GM12878 (cell line): ENCODE measurements around the gene KIF25. TPM values are rescaled to one million over a fixed set of nuclear protein-coding genes. Genes with fewer than 3 reads are reported as not detected.

ENCODE experiments used
- ATAC-seq: fragments of 200-7000 bp; cut with Tn5 transposase; 3 replicates; pipeline ENCODE4 v1.9.1; 2020; ENCODE audit warnings: mild to moderate bottlenecking, moderate library complexity
- BruUV-seq: library from RNA; stranded (reverse); fragments of 400-500 nt; replicated peaks from 2 replicates; lab custom pipeline; 2021; lab: Mats Ljungman, UMichigan
- CTCF ChIA-PET: fragments of 300-600 bp; sonication (Branson Sonifier 250); formaldehyde crosslinking; extraction: SDS; loops from one replicate; lab custom pipeline; 2021; ENCODE audit warnings: inconsistent platforms; lab: Yijun Ruan, JAX
- POLR2A ChIA-PET: fragments of 350-600 bp; formaldehyde crosslinking; extraction: SDS; loops from one replicate; lab custom pipeline; 2021; ENCODE audit warnings: inconsistent platforms; lab: Charles Lee
- RAD21 ChIA-PET: fragments of 300-600 bp; sonication (Branson Sonifier 250); formaldehyde crosslinking; loops from one replicate; lab custom pipeline; 2023; ENCODE audit warnings: antibody characterized with exemption; ENCODE audit not compliant: unreplicated experiment; lab: Charles Lee
- SMC1A ChIA-PET: fragments of 300-600 bp; sonication (Branson Sonifier 250); formaldehyde crosslinking; loops from one replicate; lab custom pipeline; 2023; ENCODE audit not compliant: unreplicated experiment, uncharacterized antibody; lab: Charles Lee
- DNase-seq: peaks from one replicate; pipeline ENCODE4 v3.0.0-alpha.2; 2011; ENCODE audit warnings: low read depth, low spot score
- FAIRE-seq: peaks from 3 replicates; lab custom pipeline; 2011; peaks lifted over from hg19 to GRCh38; lab: Jason Lieb, UNC
- H2AFZ ChIP-seq: 2 replicates; pipeline ENCODE4 v1.6.0; 2011; ENCODE audit warnings: low read depth, low read length, control low read depth; ENCODE audit not compliant: control insufficient read depth
- H3K27ac ChIP-seq: 2 replicates; pipeline ENCODE4 v1.5.1; 2011; ENCODE audit warnings: control low read depth; ENCODE audit not compliant: control insufficient read depth, insufficient read depth
- H3K27me3 ChIP-seq, 2 experiments: replicated peaks in 1 of 2; 2 replicates each; pipeline versions ENCODE4 v1.6.0 to v1.6.1; 2011; ENCODE audit warnings: low read length in 1 of 2; ENCODE audit not compliant: control insufficient read depth in 2 of 2, insufficient read depth in 2 of 2
- H3K36me3 ChIP-seq, 2 experiments: 2 replicates each; pipeline ENCODE4 v1.5.1; 2011; ENCODE audit warnings: low read length in 1 of 2; ENCODE audit not compliant: control insufficient read depth in 2 of 2, insufficient read depth in 2 of 2
- H3K4me1 ChIP-seq: 2 replicates; pipeline ENCODE4 v1.6.1; 2011; ENCODE audit warnings: mild to moderate bottlenecking, low read length, moderate library complexity, mixed read lengths; ENCODE audit not compliant: control insufficient read depth, insufficient read depth
- H3K4me2 ChIP-seq: 2 replicates; pipeline ENCODE4 v1.6.0; 2011; ENCODE audit warnings: control low read depth; ENCODE audit not compliant: control insufficient read depth, insufficient read depth
- H3K4me3 ChIP-seq: fragments of 200-600 bp; sonication (generic); 2 replicates; pipeline ENCODE4 v1.5.1; 2016
- H3K79me2 ChIP-seq: 2 replicates; pipeline ENCODE4 v1.6.0; 2011; ENCODE audit warnings: low read length; ENCODE audit not compliant: control insufficient read depth, insufficient read depth
- H3K9ac ChIP-seq: 2 replicates; pipeline ENCODE4 v1.8.0; 2011; ENCODE audit warnings: low read length, control low read depth, mixed read lengths; ENCODE audit not compliant: control insufficient read depth, insufficient read depth
- H3K9me3 ChIP-seq: replicated peaks from 3 replicates; pipeline ENCODE4 v1.5.1; 2011; ENCODE audit warnings: mild to moderate bottlenecking, low read length; ENCODE audit not compliant: control insufficient read depth, insufficient read depth
- H4K20me1 ChIP-seq: 2 replicates; pipeline ENCODE4 v1.6.0; 2011; ENCODE audit not compliant: control insufficient read depth, insufficient read depth
- BACH1 ChIP-seq: fragments of 450-650 bp; IDR thresholded peaks from 2 replicates; pipeline ENCODE4 v1.6.1; 2017; ENCODE audit warnings: mild to moderate bottlenecking, borderline replicate concordance
- BRCA1 ChIP-seq: IDR thresholded peaks from 2 replicates; pipeline ENCODE4 v1.6.1; 2011; ENCODE audit warnings: low read depth, low read length, improper control_type of control experiment
- NKRF ChIP-seq: fragments of 450-650 bp; conservative IDR thresholded peaks from 2 replicates; pipeline ENCODE4 v1.6.1; 2017; ENCODE audit warnings: mild to moderate bottlenecking, moderate library complexity
- SMAD1 ChIP-seq: fragments of 450-650 bp; IDR thresholded peaks from 2 replicates; pipeline ENCODE4 v1.6.1; 2018; ENCODE audit warnings: mild to moderate bottlenecking, low read depth; ENCODE audit not compliant: partially characterized antibody
- SMARCA5 ChIP-seq: fragments of 450-650 bp; IDR thresholded peaks from 2 replicates; pipeline ENCODE4 v1.6.1; 2017; ENCODE audit warnings: mild to moderate bottlenecking
- SUPT20H ChIP-seq: IDR thresholded peaks from 2 replicates; pipeline ENCODE4 v1.6.1; 2011; ENCODE audit warnings: low read depth, mild to moderate bottlenecking, low read length, moderate library complexity, borderline replicate concordance; ENCODE audit not compliant: control insufficient read depth
- YY1 ChIP-seq: IDR thresholded peaks from 2 replicates; pipeline ENCODE4 v1.6.1; 2011; ENCODE audit warnings: low read depth, mild to moderate bottlenecking, low read length
- WGBS: methylation state at CpG from one replicate; pipeline ENCODE4 v1.1.6; 2016; ENCODE audit warnings: low lambda C conversion rate; ENCODE audit not compliant: insufficient replicate concordance, insufficient coverage; ENCODE audit errors: missing lambda C conversion rate; 5-methylcytosine and 5-hydroxymethylcytosine counted together
- in situ Hi-C: fragments of 300-500 bp; cut with MboI; formaldehyde crosslinking; loops from 9 replicates; pipeline ENCODE4 v1.14.3; 2018; ENCODE audit warnings: mixed read lengths
- intact Hi-C: fragments of 100-400 bp; cut with micrococcal nuclease; formaldehyde crosslinking; loops from one replicate; pipeline ENCODE4 v1.14.2; 2022; ENCODE audit not compliant: unreplicated experiment
- polyA plus RNA-seq, 11 experiments: library from polyadenylated mRNA; depleted of rRNA in 4 of 11; unstranded in 6 of 11; stranded (reverse) in 5 of 11; fragments of >200 nt; fragmentation: Nextera tagmentation in 4 of 11; fragmentation: Illumina TruSeq in 1 of 11; extraction: Ambion mirVana in 4 of 11; extraction: Trizol in 1 of 11; gene quantifications; 1 replicate in 1 of 11; 2 replicates in 10 of 11; pipeline versions ENCODE4 v1.2.1 to v1.2.3, GENCODE V29; 2011 to 2016; ENCODE audit warnings: inconsistent platforms in 2 of 11, missing spikeins in 2 of 11, low read depth in 1 of 11
- total RNA-seq, 4 experiments: library from RNA; depleted of rRNA in 3 of 4; stranded (reverse); fragments of >200 nt in 3 of 4; fragmentation: Illumina TruSeq in 1 of 4; extraction: Trizol in 1 of 4; gene quantifications; 2 replicates each; pipeline versions ENCODE4 v1.2.1 to v1.2.3, GENCODE V29; 2013 to 2021
- TF ChIP-seq, protein P1 (sequence below): IDR thresholded peaks from 2 replicates; pipeline ENCODE4 v1.6.1; 2011; ENCODE audit warnings: borderline replicate concordance, low read depth, mild to moderate bottlenecking, moderate library complexity, mixed read lengths, low read length; ENCODE audit not compliant: insufficient read depth; ENCODE audit errors: extremely low read length
- TF ChIP-seq, protein P2 (sequence below): IDR thresholded peaks from 2 replicates; pipeline ENCODE4 v1.6.1; 2012; ENCODE audit warnings: low read depth, low read length, improper control_type of control experiment

The KIF25 gene
- total and polyA plus RNA-seq, 10 of the 15 experiments (the other 5 are each of a cell fraction or from before 2014, with no cell fraction given): not detected

GRCh38 chr6:168020242-168020641 is 22.8 kb downstream of the KIF25 start:
- H3K9me3 ChIP-seq: no peaks in the 10 kb centered on the region
- H4K20me1 ChIP-seq: no peaks in the 10 kb centered on the region
- no peak overlapping the region for H3K4me3 ChIP-seq
- FAIRE-seq (no peak), DNase-seq (no peak), ATAC-seq (no peak)
- H3K9ac ChIP-seq: no peak overlapping the region
- intact Hi-C loops: no loop called here
- WGBS: 43% methylated on average over 8 of the region's 8 CpGs
- ChIA-PET POLR2A (interaction anchor here (0.6 kb wide), 1 partner anchor 1030 kb away, joined by 4 read pairs; no protein-coding TSS in a partner anchor), RAD21 (no interaction called here), CTCF (interaction anchor here (1.0 kb wide), 1 partner anchor 9 kb away, joined by 3 read pairs; no protein-coding TSS in a partner anchor), SMC1A (no interaction called here)
- no peak for TF ChIP-seq SUPT20H
- TF ChIP-seq YY1: no peak
- TF ChIP-seq, protein P1, sequence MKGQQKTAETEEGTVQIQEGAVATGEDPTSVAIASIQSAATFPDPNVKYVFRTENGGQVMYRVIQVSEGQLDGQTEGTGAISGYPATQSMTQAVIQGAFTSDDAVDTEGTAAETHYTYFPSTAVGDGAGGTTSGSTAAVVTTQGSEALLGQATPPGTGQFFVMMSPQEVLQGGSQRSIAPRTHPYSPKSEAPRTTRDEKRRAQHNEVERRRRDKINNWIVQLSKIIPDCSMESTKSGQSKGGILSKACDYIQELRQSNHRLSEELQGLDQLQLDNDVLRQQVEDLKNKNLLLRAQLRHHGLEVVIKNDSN: no peak
- no TSS peak for BruUV-seq
- no peaks in the 10 kb centered on the region for H3K27me3 ChIP-seq
- H3K36me3 ChIP-seq: no peaks in the 10 kb centered on the region
- no peaks in the 10 kb centered on the region for H3K4me1 ChIP-seq
- no peaks in the 10 kb centered on the region for H3K79me2 ChIP-seq
- in situ Hi-C loops: no loop called here
- H3K27ac ChIP-seq: no peak overlapping the region
- no peak overlapping the region for H2AFZ ChIP-seq
- H3K4me2 ChIP-seq: no peak overlapping the region

DNA sequence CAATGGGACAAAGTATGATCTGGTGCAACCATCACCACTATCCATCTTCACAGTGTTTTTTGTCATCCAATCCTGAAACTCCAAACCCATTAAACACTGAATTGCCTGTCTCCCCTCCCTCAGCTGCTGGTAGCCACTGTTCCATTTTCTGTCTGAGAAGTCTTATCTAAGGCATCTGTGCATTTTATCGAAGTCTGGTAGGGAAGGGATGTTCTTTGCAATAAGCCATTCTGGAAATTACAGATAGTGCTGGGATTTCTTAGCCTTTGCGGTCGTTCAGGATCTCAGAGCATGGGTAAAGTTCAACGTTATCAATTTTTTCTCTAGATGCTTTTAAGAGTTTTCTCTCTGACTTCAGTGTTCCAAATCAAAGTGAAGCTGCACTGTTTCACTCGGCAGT is 24.1 kb downstream of the KIF25 start:
- H4K20me1 ChIP-seq: no peaks in the 10 kb centered on the region
- TF ChIP-seq BRCA1 (no peak), NKRF (no peak), BACH1 (no peak), SMAD1 (no peak), SMARCA5 (no peak)
- TF ChIP-seq, protein P2, sequence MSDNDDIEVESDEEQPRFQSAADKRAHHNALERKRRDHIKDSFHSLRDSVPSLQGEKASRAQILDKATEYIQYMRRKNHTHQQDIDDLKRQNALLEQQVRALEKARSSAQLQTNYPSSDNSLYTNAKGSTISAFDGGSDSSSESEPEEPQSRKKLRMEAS: no peak
- no peaks in the 10 kb centered on the region for H3K9me3 ChIP-seq
- no peaks in the 10 kb centered on the region for H3K79me2 ChIP-seq
- H3K27me3 ChIP-seq: no peaks in the 10 kb centered on the region
- CTCF ChIA-PET: no interaction called here
- DNase-seq: no peak
- no peaks in the 10 kb centered on the region for H3K4me1 ChIP-seq
- H3K27ac ChIP-seq: no peak overlapping the region
- RAD21 ChIA-PET: no interaction called here
- H3K9ac ChIP-seq: no peak overlapping the region
- SMC1A ChIA-PET: no interaction called here
- no TSS peak for BruUV-seq
- H3K4me2 ChIP-seq: no peak overlapping the region
- POLR2A ChIA-PET: no interaction called here
- H2AFZ ChIP-seq: no peak overlapping the region
- intact Hi-C loops: no loop called here
- no peaks in the 10 kb centered on the region for H3K36me3 ChIP-seq
- in situ Hi-C loops: no loop called here
- no peak overlapping the region for H3K4me3 ChIP-seq
- FAIRE-seq: no peak
- ATAC-seq: no peak
- 17% methylated on average over 5 of the region's 5 CpGs for WGBS
